Activated CD8-positive, alpha-beta memory T cell treated with anti-CD3 and anti-CD28 coated beads, Interleukin-2, amount 50 U/mL, for 24 hours (primary cell): ENCODE results near the gene UNC119B.
"Not testable (repeated sequence)": the region's sequence is repeated elsewhere in the genome, so short reads cannot be mapped to it uniquely, and the experiment has no call there.

ENCODE experiments used
- DNase-seq: peaks from one replicate; pipeline ENCODE4 v3.0.0-alpha.2; 2020; ENCODE audit errors: extremely low read depth

Gene UNC119B

DNA sequence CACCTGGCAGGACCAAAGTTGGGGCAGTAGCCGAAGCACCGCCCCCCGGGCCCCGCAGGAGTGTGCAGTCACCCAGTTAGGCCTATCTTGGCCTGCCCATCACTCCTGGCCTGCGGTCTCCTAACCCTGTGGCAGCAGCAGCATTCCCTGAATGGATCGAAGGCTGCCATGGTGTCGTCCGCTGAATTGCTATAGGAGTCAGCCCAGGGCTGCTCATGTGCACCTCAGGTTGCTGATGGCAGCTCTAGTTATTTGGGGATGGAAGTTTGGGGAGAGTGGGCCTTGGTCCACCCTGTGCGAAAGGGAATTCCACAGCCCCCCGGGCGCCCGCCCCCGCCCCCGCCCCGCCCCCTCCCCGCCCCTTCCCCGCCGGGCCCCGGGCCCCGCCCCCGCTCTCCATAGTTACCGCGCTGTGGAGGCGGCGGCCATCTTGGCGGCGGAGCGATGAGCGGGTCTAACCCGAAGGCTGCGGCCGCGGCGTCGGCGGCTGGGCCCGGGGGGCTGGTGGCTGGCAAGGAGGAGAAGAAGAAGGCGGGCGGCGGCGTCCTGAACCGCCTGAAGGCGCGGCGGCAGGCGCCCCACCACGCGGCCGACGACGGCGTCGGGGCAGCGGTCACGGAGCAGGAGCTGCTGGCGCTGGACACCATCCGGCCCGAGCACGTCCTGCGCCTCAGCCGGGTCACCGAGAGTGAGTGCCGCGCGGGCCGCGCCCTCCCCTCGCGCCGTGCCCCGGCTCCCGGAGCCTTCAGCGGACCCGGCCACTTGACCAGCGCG is at the start of gene UNC119B:
Gene UNC119B (plus strand): TSS at position 428 of the 774 bp plus-strand sequence. CDS start 17 bp downstream, at position 445.
- DNase-seq = peak; percentile 27

- DNase-seq = no peak
Measured at GRCh38 chr12:120661432-120661831, 48.8 kb upstream of the UNC119B start.

DNA sequence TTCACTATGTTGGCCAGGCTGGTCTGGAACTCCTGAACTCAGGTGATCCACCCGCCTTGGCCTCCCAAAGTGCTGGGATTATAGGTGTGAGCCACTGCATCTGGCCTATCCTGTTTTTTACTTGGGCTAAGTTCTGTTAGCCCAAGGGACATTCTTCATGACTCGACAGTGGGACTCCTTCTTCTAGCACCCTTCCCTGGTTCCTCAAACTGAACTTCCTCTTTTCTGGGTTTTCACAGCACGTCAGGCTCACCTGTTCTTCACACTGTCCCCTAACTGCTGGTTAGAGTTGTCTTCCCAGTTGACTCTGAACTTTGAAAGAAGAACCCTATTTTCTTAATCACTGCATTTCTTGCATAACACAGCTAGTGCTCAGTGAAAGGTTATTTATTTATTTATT is 47.4 kb upstream of the UNC119B start:
- DNase-seq = no peak

DNA sequence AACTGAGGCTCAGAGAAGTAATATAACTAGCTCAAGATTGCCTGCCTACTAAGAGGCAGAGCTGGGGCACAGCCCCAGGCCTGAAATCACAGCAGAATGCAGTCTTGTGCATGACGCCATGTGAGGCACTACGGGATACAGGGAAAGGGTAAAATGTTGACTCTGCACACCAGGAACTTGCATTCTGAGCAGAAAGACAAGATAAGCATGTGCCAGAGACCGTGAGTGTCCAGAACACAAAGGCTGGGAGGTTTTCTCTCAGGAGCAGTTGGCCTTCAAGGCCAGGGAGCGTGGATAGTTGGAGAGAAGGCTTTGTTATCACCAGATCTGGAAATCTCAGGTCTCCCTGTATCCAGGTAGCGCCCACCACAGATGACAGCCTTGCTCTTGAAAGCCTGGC is 46.5 kb upstream of the UNC119B start:
- DNase-seq = no peak

DNA sequence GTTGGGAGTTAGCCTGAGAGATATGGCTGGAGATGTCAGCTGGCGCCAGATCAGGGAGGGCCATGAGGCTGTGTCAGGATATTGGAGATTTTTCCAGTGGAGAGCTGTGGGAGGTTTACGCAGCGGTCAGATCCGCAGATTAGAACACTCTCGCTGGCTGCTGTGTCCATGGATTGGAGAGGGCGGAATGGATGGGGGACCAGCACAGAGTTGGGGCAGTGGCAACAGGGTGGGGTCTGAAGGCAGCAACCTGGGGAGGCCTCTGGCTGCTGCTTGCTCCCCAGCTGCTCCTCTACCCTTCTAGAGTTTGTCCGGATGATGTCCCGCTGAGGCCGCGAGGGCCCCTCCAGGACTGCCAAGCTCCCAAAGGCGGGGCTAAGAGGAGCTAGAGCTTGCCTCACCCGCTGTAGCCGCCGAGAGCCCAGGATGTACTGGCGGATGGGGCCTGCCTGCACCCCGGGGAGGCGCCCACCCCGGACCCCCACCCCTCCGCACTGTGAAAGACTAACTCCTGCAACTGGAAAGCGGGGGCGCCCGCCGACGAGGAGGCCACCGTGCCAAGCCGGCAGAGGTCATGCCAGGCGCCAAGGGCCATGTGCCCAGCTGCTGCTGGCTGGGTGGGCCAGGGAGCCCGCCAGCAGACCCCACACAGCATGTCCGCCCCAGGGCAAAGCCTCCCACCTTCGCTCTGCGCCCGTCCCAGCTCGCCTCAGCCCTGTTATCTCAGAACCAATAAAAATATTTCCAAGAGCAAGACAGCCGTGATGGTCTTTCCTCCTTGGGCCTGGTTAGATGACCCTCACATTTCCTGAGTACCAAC is 43.5 kb upstream of the UNC119B start:
- no peak for DNase-seq

DNA sequence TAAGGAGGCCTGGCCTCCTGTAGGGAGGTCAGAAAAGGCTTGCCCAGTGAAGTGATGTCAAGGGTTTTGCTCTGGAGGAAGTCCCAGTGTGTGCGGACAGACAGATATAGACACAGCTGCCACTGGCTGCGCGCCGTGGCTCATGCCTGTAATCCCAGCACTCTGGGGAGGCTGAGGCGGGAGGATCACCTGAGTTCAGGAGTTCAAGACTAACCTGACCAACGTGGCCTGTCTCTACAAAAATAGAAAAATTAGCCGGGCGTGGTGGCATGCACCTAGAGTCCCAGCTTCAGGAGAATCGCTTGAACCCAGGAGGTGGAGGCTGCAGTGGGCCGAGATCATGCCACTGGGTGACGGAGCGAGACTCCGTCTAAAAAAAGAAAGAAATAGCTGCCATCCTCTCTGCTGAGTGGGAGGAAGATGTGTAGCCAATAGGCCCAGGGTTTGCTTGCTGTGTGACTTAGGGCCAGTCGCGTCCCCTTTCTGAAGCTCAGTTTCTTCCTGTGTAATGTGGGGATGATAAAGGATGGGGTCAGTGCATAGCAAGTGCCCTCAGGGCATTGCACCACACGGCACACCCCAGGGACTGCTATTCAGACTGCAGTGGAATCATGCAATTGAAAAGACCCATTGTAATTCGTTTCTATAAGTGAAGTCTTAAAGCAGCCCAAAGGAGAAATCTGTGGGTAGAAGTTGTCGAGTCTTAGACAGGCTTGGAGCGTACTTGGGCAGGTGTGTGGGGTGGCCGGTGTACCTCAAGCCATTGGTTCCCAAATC is 42.0 kb upstream of the UNC119B start:
- DNase-seq = no peak

GRCh38 chr12:120668868-120669840 is 41.1 kb upstream of the UNC119B start:
- no peak for DNase-seq

GRCh38 chr12:120670237-120670636 is 40.0 kb upstream of the UNC119B start:
- DNase-seq = not testable (repeated sequence)

DNA sequence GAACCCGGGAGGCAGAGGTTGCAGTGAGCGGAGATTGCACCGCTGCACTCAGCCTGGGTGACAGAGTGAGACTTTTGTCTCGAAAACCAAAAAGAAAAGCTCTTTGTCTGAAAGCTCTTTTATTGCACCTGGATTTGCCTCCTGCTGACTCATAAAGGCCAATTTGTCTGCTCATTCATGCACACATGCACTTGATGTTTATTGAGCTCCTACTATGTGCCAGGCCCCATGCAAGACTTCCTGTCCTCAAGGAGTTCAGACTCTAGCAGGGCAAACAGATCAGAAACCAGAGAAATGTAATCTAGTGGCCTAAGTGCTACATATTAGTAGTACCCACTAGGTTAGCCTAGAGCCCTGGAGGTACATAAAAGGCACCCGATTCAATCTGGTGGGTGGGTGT is 39.6 kb upstream of the UNC119B start:
- DNase-seq = no peak

- no peak for DNase-seq
Measured at GRCh38 chr12:120674097-120674636, 36.1 kb upstream of the UNC119B start.

- DNase-seq = no peak
Measured at GRCh38 chr12:120677765-120678473, 32.3 kb upstream of the UNC119B start.

DNA sequence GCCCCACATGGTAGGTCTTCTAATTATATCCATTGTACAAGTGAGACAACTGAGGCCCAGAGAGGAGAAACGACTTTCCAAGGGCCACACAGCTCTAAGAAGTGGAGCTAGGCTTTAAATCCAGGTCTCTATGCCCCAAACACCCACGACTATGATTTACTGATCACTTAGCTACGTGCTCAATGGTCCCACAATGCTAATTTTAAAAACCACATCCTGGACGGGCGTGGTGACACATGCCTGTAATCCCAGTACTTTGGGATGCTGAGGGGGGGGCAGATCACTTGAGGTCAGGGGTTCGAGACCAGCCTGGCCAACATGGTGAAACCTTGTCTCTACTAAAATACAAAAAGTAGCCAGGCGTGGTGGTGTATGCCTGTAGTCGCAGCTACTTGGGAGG is 31.7 kb upstream of the UNC119B start:
- no peak for DNase-seq

- no peak for DNase-seq
Measured at GRCh38 chr12:120680165-120680738, 30.0 kb upstream of the UNC119B start.

- DNase-seq = no peak
Measured at GRCh38 chr12:120684523-120684932, 25.7 kb upstream of the UNC119B start.

GRCh38 chr12:120685522-120685921 is 24.7 kb upstream of the UNC119B start:
- DNase-seq = no peak

DNA sequence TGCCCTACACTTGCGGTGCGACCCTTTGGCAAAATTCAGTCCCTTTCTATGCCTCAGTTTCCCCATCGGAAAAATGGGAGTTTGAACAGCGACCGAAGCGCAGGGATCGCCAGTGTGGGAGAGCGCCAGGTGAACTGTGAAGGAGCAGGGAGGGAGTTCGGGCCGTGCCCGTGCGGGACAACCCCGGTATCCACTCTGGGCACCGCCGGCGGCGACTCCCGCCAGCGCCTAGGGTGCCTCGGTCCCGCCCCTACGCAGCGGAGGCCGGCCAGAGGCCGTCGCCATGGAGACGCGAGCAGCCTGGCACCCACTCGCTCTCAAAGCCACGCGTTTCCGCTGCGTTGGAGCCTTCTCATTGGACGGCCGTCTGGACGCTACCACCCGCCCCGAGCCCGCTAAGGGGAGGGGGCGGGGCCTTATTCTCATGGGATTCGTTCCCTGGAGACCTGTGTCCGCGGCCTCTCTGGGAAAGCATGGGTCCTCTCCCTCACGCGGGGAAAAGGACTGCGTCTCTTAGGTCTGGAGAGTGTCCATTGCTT is 24.0 kb upstream of the UNC119B start:
- DNase-seq = peak; percentile 91

GRCh38 chr12:120686690-120687577 is 23.3 kb upstream of the UNC119B start, which contains the start of gene MLEC:
MLEC (plus strand) TSS chr12:120687149; CDS start chr12:120687297, 148 bp downstream.
- DNase-seq = peak; percentile 96

DNA sequence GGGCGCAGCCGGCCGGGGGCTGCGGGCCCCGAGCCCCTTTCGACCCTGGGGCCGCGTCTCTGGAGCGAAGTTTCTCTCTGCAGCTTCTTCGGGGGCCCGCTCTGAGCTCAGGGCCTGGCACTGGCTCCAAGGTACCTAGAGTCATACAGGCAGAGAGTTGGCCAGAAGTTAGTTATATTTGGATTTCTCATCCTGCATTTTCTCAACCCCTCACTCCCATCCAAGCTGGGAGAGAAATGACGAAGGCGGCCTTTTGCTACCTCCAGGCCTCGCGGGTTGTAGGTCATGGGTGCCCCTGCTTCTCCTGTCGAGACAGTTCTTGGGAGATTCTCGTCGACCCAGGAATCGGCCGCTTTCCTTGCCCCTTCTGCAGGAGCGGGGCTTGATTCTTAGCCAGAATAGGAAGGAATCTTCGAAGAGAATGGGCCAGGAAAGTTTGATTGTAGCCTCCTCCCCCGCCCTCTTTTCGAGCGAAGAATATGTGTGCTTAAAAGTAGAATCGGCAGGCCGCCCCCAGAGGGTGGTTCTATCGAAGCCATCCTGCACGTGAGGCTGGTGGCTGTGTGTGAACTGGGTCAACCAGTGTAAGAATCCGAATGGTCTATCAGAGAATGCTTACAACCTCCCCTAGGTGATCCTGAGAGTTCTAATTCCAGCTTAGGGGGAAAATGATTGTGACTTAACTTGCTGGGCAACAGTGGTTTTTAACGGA is 22.5 kb upstream of the UNC119B start:
- no peak for DNase-seq
